CD4-positive, alpha-beta T cell (primary cell): ENCODE data around the gene NAB1. TPM values are rescaled to one million over a fixed set of nuclear protein-coding genes. Genes with fewer than 3 reads are reported as not detected.

Experiments
- ATAC-seq: fragments of 200-7000 bp; cut with Tn5 transposase; one replicate; pipeline ENCODE4 v1.10.0; 2022; ENCODE audit warnings: mild to moderate bottlenecking; ENCODE audit not compliant: poor library complexity
- CTCF ChIA-PET: fragments of 350-600 bp; sonication (Branson Sonifier 250); formaldehyde crosslinking; loops from one replicate; lab custom pipeline; 2021; ENCODE audit warnings: antibody characterized with exemption, inconsistent platforms; lab: Charles Lee
- POLR2A ChIA-PET: fragments of 350-600 bp; sonication (Branson Sonifier 250); formaldehyde crosslinking; loops from one replicate; lab custom pipeline; 2021; ENCODE audit warnings: antibody characterized with exemption, inconsistent platforms; lab: Charles Lee
- DNase-seq, 14 experiments: peaks; one replicate each; pipeline ENCODE4 v3.0.0-alpha.2; 2013 to 2020; ENCODE audit warnings: mixed read lengths in 2 of 14
- H3K27ac ChIP-seq, 2 donors: one replicate each; pipeline versions ENCODE4 v1.5.1 to v1.7.0; 2013; ENCODE audit warnings: low read length in 2 of 2, low read depth in 1 of 2, mild to moderate bottlenecking in 1 of 2
- H3K27me3 ChIP-seq, 2 experiments: 1 replicate in 1 of 2; 2 replicates in 1 of 2; pipeline versions ENCODE4 v1.6.1 to v1.7.0; 2013; ENCODE audit warnings: low read length in 2 of 2, control low read depth in 1 of 2, mild to moderate bottlenecking in 1 of 2, moderate library complexity in 1 of 2; ENCODE audit not compliant: insufficient read depth in 2 of 2, control insufficient read depth in 1 of 2
- H3K36me3 ChIP-seq: one replicate; pipeline ENCODE4 v1.6.1; 2013; ENCODE audit warnings: low read length, control low read depth; ENCODE audit not compliant: insufficient read depth
- H3K4me1 ChIP-seq: one replicate; pipeline ENCODE4 v1.6.1; 2013; ENCODE audit warnings: low read length, control low read depth; ENCODE audit not compliant: insufficient read depth
- H3K4me3 ChIP-seq: one replicate; pipeline ENCODE4 v1.5.1; 2013; ENCODE audit warnings: mild to moderate bottlenecking, low read length, moderate library complexity
- H3K9me3 ChIP-seq, 2 experiments: 1 replicate in 1 of 2; 2 replicates in 1 of 2; pipeline versions ENCODE4 v1.6.1 to v1.7.0; 2013; ENCODE audit warnings: low read length in 2 of 2, mild to moderate bottlenecking in 2 of 2, control low read depth in 1 of 2, moderate library complexity in 1 of 2; ENCODE audit not compliant: control insufficient read depth in 1 of 2, insufficient read depth in 1 of 2
- H3K27ac Mint-ChIP-seq: one replicate; pipeline ENCODE4 v1.8.0; 2020; ENCODE audit warnings: mixed read lengths
- H3K27me3 Mint-ChIP-seq: one replicate; pipeline ENCODE4 v1.8.0; 2021; ENCODE audit warnings: mixed read lengths
- H3K36me3 Mint-ChIP-seq: one replicate; pipeline ENCODE4 v1.8.0; 2021; ENCODE audit warnings: low read depth, mixed read lengths
- H3K4me1 Mint-ChIP-seq: one replicate; pipeline ENCODE4 v1.8.0; 2021; ENCODE audit warnings: low read depth, mixed read lengths
- H3K4me3 Mint-ChIP-seq: one replicate; pipeline ENCODE4 v1.8.0; 2020; ENCODE audit warnings: mild to moderate bottlenecking, mixed read lengths
- H3K9me3 Mint-ChIP-seq: one replicate; pipeline ENCODE4 v1.8.0; 2020; ENCODE audit warnings: mixed read lengths
- intact Hi-C, 2 experiments: fragments of 100-400 bp; cut with DNase I in 1 of 2; cut with micrococcal nuclease in 1 of 2; formaldehyde crosslinking; loops; one replicate each; pipeline versions ENCODE4 v1.15.1 to v1.9.0; 2023 to 2025; cut with DNase I, micrococcal nuclease
- total RNA-seq, 174 experiments: library from RNA in 2 of 174; stranded (reverse) in 2 of 174; gene quantifications; one replicate each; pipeline ENCODE4 v1.2.3 and lab custom pipeline; 2021 to 2026
- TF ChIP-seq, protein P1 (sequence below): fragments of 200-600 bp; IDR thresholded peaks from one replicate; pipeline ENCODE4 v1.8.0; 2022; ENCODE audit warnings: antibody characterized with exemption, mild to moderate bottlenecking

Gene NAB1
- total RNA-seq, 2 experiments from 2014 or later, result 20.0 to 21.1 TPM

DNA sequence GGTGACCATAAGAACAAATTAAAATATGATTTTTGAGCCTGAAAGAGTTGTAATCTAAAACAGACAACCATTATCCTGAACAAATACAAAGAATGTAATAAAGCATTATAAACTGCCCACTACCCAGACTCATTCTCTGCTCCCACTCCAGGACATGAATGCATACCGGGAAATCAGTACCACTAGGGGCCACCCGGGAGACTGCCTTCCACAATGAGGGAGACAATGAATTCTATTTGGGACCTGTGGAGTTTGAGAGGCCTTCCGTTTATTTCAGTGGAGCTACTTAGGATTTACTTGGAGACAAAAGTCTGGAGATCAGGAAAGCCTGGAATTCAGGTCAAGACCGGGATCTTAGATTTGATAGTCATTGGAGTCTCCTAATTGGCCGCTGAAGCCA, 50.0 kb downstream of the NAB1 start:
- DNase-seq (no peak), ATAC-seq (no peak)
- POLR2A ChIA-PET, result no interaction called here
- Mint-ChIP-seq H3K9me3 (no peaks in the 10 kb centered on the region), H3K4me1 (no peaks in the 10 kb centered on the region), H3K27ac (no peak overlapping the region), H3K36me3 (peaks cover 4% of the 10 kb centered on the region), H3K27me3 (no peaks in the 10 kb centered on the region), H3K4me3 (no peak overlapping the region)
- no peaks in the 10 kb centered on the region for H3K36me3 ChIP-seq
- intact Hi-C loops, result no loop called here
- no peaks in the 10 kb centered on the region for H3K9me3 ChIP-seq
- no peaks in the 10 kb centered on the region for H3K27me3 ChIP-seq
- H3K27ac ChIP-seq, result no peak overlapping the region
- H3K4me1 ChIP-seq, result no peaks in the 10 kb centered on the region
- no peak overlapping the region for H3K4me3 ChIP-seq
- CTCF ChIA-PET, result no interaction called here
- TF ChIP-seq, protein P1, sequence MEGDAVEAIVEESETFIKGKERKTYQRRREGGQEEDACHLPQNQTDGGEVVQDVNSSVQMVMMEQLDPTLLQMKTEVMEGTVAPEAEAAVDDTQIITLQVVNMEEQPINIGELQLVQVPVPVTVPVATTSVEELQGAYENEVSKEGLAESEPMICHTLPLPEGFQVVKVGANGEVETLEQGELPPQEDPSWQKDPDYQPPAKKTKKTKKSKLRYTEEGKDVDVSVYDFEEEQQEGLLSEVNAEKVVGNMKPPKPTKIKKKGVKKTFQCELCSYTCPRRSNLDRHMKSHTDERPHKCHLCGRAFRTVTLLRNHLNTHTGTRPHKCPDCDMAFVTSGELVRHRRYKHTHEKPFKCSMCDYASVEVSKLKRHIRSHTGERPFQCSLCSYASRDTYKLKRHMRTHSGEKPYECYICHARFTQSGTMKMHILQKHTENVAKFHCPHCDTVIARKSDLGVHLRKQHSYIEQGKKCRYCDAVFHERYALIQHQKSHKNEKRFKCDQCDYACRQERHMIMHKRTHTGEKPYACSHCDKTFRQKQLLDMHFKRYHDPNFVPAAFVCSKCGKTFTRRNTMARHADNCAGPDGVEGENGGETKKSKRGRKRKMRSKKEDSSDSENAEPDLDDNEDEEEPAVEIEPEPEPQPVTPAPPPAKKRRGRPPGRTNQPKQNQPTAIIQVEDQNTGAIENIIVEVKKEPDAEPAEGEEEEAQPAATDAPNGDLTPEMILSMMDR, result no peak

DNA sequence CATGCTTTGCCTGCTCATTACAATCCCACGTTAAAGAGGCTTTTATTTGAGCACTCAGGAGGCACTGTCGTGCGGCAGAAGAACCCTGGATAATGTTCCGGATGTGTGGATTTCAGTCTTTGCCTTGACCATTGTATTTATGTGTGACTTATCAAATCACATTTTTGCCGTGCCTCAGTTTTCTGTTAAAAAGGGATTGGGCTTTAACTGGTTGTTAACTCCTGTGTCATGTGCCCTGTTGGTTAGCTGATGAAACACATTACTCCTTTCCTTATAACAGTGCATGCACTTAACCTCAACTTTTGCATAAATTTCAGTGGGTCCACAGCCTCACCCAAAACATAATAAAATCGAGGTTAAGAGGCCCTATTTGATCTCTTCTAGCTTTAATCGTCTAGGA, 52.7 kb downstream of the NAB1 start:
- Histone ChIP-seq H3K36me3 (no peaks in the 10 kb centered on the region), H3K9me3 (no peaks in the 10 kb centered on the region), H3K27me3 (no peaks in the 10 kb centered on the region), H3K27ac (no peak overlapping the region), H3K4me1 (no peaks in the 10 kb centered on the region), H3K4me3 (no peak overlapping the region)
- ATAC-seq (no peak), DNase-seq (no peak)
- TF ChIP-seq, protein P1, result no peak
- H3K36me3 Mint-ChIP-seq, result no peaks in the 10 kb centered on the region
- H3K9me3 Mint-ChIP-seq, result no peaks in the 10 kb centered on the region
- no peak overlapping the region for H3K4me3 Mint-ChIP-seq
- ChIA-PET CTCF (no interaction called here), POLR2A (interaction anchor here (0.6 kb wide), 1 partner anchor 400 kb away, joined by 3 read pairs; no protein-coding TSS in a partner anchor)
- H3K27me3 Mint-ChIP-seq, result no peaks in the 10 kb centered on the region
- no peaks in the 10 kb centered on the region for H3K4me1 Mint-ChIP-seq
- H3K27ac Mint-ChIP-seq, result no peak overlapping the region
- intact Hi-C loops, result no loop called here

DNA sequence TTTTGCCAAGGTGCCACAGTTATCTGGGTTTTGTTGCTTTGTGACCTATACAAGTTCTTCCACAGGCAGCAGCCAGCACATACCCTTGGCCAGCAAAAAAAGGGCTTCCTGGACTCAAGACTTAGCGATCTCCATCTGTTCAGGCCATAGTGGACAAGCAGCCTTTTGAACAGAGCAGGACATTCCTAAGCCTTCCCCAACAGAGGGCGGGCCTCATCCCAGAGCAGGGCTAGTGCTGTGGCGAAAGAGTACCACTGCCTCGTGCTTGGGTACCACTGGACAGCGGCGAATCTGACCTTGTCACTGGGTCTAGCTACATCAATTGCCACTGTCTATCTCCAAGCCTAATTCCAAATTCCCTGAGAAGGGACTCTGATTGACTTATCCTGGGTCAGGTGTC, 56.4 kb downstream of the NAB1 start:
- no peaks in the 10 kb centered on the region for H3K27me3 ChIP-seq
- H3K27me3 Mint-ChIP-seq, result no peaks in the 10 kb centered on the region
- DNase-seq (no peak), ATAC-seq (no peak)
- TF ChIP-seq, protein P1, result no peak
- no peaks in the 10 kb centered on the region for H3K4me1 ChIP-seq
- H3K4me1 Mint-ChIP-seq, result no peaks in the 10 kb centered on the region
- no peak overlapping the region for H3K27ac Mint-ChIP-seq
- H3K27ac ChIP-seq, result no peak overlapping the region
- no peaks in the 10 kb centered on the region for H3K36me3 Mint-ChIP-seq
- H3K9me3 ChIP-seq, result no peaks in the 10 kb centered on the region
- no peak overlapping the region for H3K4me3 Mint-ChIP-seq
- no peaks in the 10 kb centered on the region for H3K36me3 ChIP-seq
- CTCF ChIA-PET, result no interaction called here
- intact Hi-C loops, result no loop called here
- no peaks in the 10 kb centered on the region for H3K9me3 Mint-ChIP-seq
- POLR2A ChIA-PET, result no interaction called here
- no peak overlapping the region for H3K4me3 ChIP-seq
